Skeletal muscle cell (primary cell): ENCODE data around the gene DHFR2.
A peak's percentile ranks its signal among the peaks of the same experiment; 100 is the strongest.
"Not testable (repeated sequence)": the region's sequence is repeated elsewhere in the genome, so short reads cannot be mapped to it uniquely, and the experiment has no call there.

Experiments used
- DNase-seq: peaks from one replicate; pipeline ENCODE4 v3.0.0-alpha.2; 2010; ENCODE audit warnings: low read depth
- H3K4me3 ChIP-seq: 2 replicates; pipeline ENCODE4 v1.5.1; 2011; ENCODE audit warnings: low read depth, mild to moderate bottlenecking, control low read depth, low read length, moderate library complexity

Gene DHFR2

GRCh38 chr3:94062513-94063404, at the start of gene DHFR2, which contains the start of gene NSUN3:
DHFR2 (minus strand) TSS chr3:94062916; CDS start chr3:94061511, 1,405 bp downstream.
NSUN3 (plus strand) TSS chr3:94063061; CDS start chr3:94063127, 66 bp downstream.
- DNase-seq = peak; percentile 92
- peak within 1 kb of the TSS; percentile 73 for H3K4me3 ChIP-seq

- no peak for DNase-seq
- H3K4me3 ChIP-seq = no peak overlapping the region
Measured at GRCh38 chr3:94110854-94111253, 48.1 kb upstream of the DHFR2 start.

GRCh38 chr3:94110232-94110631, 47.5 kb upstream of the DHFR2 start:
- H3K4me3 ChIP-seq, DNase-seq: not testable (repeated sequence)

- H3K4me3 ChIP-seq = no peak overlapping the region
- DNase-seq = no peak
Measured at GRCh38 chr3:94106268-94106667, 43.6 kb upstream of the DHFR2 start.

GRCh38 chr3:94101860-94102259, 39.1 kb upstream of the DHFR2 start:
- no peak overlapping the region for H3K4me3 ChIP-seq
- no peak for DNase-seq

GRCh38 chr3:94099311-94099710, 36.6 kb upstream of the DHFR2 start:
- no peak overlapping the region for H3K4me3 ChIP-seq
- no peak for DNase-seq

- H3K4me3 ChIP-seq = no peak overlapping the region
- peak; percentile 37 for DNase-seq
Measured at GRCh38 chr3:94098452-94098851, 35.7 kb upstream of the DHFR2 start.

GRCh38 chr3:94095111-94095510, 32.4 kb upstream of the DHFR2 start:
- H3K4me3 ChIP-seq = no peak overlapping the region
- no peak for DNase-seq

- H3K4me3 ChIP-seq = no peak overlapping the region
- DNase-seq = no peak
Measured at GRCh38 chr3:94093151-94093550, 30.4 kb upstream of the DHFR2 start.

GRCh38 chr3:94092086-94092485, 29.4 kb upstream of the DHFR2 start:
- DNase-seq = no peak
- H3K4me3 ChIP-seq = no peak overlapping the region

GRCh38 chr3:94089126-94089525, 26.4 kb upstream of the DHFR2 start:
- no peak for DNase-seq

GRCh38 chr3:94083261-94083660, 20.5 kb upstream of the DHFR2 start:
- no peak overlapping the region for H3K4me3 ChIP-seq
- DNase-seq = no peak

More at GRCh38 chr3:94089126-94089525, 26.4 kb upstream of the DHFR2 start:
- H3K4me3 ChIP-seq = no peak overlapping the region

GRCh38 chr3:94082391-94082937, 19.7 kb upstream of the DHFR2 start:
- DNase-seq = no peak
- H3K4me3 ChIP-seq = no peak overlapping the region

GRCh38 chr3:94081884-94082283, 19.2 kb upstream of the DHFR2 start:
- no peak for DNase-seq
- H3K4me3 ChIP-seq = no peak overlapping the region

- H3K4me3 ChIP-seq, DNase-seq: not testable (repeated sequence)
Measured at GRCh38 chr3:94080552-94080951, 17.8 kb upstream of the DHFR2 start.

GRCh38 chr3:94076055-94076454, 13.3 kb upstream of the DHFR2 start:
- H3K4me3 ChIP-seq = no peak overlapping the region
- DNase-seq = no peak

- no peak overlapping the region for H3K4me3 ChIP-seq
- DNase-seq = no peak
Measured at GRCh38 chr3:94071713-94072284, 9.1 kb upstream of the DHFR2 start.

GRCh38 chr3:94070341-94070911, 7.7 kb upstream of the DHFR2 start:
- DNase-seq = no peak
- no peak overlapping the region for H3K4me3 ChIP-seq

GRCh38 chr3:94069194-94069813, 6.6 kb upstream of the DHFR2 start:
- no peak for DNase-seq
- H3K4me3 ChIP-seq = no peak overlapping the region
